Measurements from ENCODE around the gene NEK6.

The NEK6 gene

DNA sequence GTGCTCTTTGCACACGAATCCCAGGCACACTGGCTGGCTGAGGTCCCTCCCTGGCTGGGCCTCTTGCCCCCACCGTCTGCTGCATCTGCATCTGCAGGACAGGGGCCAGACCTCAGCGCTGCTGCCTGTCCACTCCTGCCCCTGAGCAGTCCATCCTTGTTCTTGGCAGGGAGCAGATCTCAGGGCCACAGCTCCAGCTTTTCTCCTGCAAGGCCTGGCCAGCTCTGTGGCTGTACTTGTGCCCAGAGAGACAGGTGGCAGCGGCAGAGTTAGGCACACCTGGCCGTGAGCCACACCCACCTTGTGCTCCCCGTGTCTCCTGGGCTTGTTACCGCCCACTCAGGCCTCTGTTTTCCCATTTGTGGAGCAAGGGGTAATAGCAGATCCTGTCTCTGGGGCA, 13.9 kb downstream of the NEK6 start:
- H3K36me3 Mint-ChIP-seq (ENCODE audit: low read depth) = peaks cover 3% of the 10 kb centered on the region
- no peak overlapping the region for H3K4me3 Mint-ChIP-seq
- H3K4me1 Mint-ChIP-seq (ENCODE audit: low read depth) = no peaks in the 10 kb centered on the region
- DNase-seq (ENCODE audit: low spot score) = no peak
- no peaks in the 10 kb centered on the region for H3K9me3 Mint-ChIP-seq
- no peak overlapping the region for H3K27ac Mint-ChIP-seq
- H3K27me3 Mint-ChIP-seq (ENCODE audit: low read depth) = no peaks in the 10 kb centered on the region

DNA sequence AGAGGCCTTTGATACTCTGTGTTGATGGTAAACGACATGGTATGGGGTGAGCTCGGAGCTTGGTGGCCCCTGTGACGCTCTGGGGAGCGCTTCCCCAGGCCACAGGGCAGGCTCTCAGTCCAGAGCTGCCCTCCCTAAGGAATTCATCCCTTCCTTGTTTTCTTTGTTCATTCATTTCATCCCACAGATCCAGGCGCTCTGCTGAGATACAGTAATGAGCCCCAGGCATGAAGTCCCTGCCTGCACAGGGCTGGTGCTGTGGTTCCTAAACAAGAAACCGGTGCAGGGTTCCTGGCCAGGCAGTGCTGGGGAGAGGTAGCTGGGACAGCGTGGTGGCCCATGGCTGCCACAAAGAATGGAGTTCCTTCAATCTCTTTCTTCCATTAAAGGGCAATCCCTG, 14.4 kb downstream of the NEK6 start:
- DNase-seq (ENCODE audit: low spot score) = no peak
- Mint-ChIP-seq H3K36me3 (ENCODE audit: low read depth) (peaks cover 3% of the 10 kb centered on the region), H3K4me1 (ENCODE audit: low read depth) (no peaks in the 10 kb centered on the region), H3K9me3 (no peaks in the 10 kb centered on the region), H3K4me3 (no peak overlapping the region), H3K27me3 (ENCODE audit: low read depth) (no peaks in the 10 kb centered on the region), H3K27ac (no peak overlapping the region)

GRCh38 chr9:124272979-124273378, 15.2 kb downstream of the NEK6 start:
- H3K4me3 Mint-ChIP-seq = no peak overlapping the region
- H3K27ac Mint-ChIP-seq = no peak overlapping the region
- DNase-seq (ENCODE audit: low spot score) = no peak
- H3K4me1 Mint-ChIP-seq (ENCODE audit: low read depth) = peaks cover 3% of the 10 kb centered on the region
- peaks cover 3% of the 10 kb centered on the region for H3K36me3 Mint-ChIP-seq (ENCODE audit: low read depth)
- no peaks in the 10 kb centered on the region for H3K9me3 Mint-ChIP-seq
- no peaks in the 10 kb centered on the region for H3K27me3 Mint-ChIP-seq (ENCODE audit: low read depth)

DNA sequence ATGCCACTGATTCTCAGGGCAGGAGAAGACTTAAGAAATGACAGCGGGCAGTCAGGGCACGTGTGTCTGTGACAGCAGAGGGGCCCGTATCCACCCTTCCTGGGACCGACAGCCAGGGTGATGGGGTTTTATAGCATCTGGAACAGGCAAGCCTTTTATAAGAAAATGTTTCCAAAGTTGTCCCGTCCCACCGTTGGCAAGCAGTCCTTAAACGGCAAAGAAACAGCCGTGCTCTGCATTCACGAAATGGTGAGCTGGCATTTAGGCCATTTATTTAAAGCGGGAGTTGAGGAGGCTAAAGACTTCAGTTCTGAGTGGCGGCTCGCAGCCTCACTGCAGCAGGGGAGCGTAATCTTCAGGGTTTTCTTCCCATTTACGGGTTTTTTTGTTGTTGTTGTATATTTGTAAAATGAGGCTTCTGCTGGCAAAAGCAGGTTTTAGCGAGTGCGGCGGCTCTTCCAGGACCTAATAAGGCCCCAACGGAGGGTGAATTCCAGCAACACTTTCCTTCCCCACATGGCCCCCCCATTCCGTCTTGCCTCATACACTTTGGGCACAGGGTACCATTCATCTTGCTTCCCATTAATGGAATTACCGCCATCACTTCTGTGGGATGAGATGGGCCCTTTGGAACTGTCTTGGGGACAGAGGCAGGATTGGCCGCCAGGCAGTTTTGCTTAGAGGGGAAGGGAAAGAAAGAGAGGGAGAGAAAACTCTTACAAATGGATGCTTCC, 15.8 kb downstream of the NEK6 start:
- H3K9me3 Mint-ChIP-seq = no peaks in the 10 kb centered on the region
- no peaks in the 10 kb centered on the region for H3K27me3 Mint-ChIP-seq (ENCODE audit: low read depth)
- no peak overlapping the region for H3K27ac Mint-ChIP-seq
- no peak for DNase-seq (ENCODE audit: low spot score)
- peaks cover 7% of the 10 kb centered on the region for H3K4me1 Mint-ChIP-seq (ENCODE audit: low read depth)
- H3K4me3 Mint-ChIP-seq = no peak overlapping the region
- peaks cover 3% of the 10 kb centered on the region for H3K36me3 Mint-ChIP-seq (ENCODE audit: low read depth)

DNA sequence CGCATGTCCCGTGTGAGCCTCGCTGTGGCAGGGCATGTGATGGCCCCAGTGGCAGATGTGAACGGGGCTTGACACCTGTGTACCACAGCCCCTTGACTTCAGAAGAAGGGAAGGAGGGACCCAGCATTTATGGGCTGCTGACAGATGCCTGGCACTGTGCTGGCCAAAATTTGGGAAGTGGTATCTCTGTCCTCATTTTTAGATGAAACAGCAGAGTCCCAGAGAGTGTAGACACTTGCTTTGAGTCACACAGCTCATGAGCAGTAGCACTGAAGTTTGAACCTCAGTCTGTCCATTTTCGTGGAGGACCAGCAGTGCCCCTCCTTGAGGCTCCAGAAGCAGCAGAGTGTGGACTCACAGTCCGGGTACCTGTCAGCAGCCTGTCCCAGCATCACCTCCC, 16.5 kb downstream of the NEK6 start:
- no peak overlapping the region for H3K4me3 Mint-ChIP-seq
- peaks cover 7% of the 10 kb centered on the region for H3K4me1 Mint-ChIP-seq (ENCODE audit: low read depth)
- no peaks in the 10 kb centered on the region for H3K9me3 Mint-ChIP-seq
- no peaks in the 10 kb centered on the region for H3K27me3 Mint-ChIP-seq (ENCODE audit: low read depth)
- H3K27ac Mint-ChIP-seq = no peak overlapping the region
- no peak for DNase-seq (ENCODE audit: low spot score)
- H3K36me3 Mint-ChIP-seq (ENCODE audit: low read depth) = peaks cover 3% of the 10 kb centered on the region

DNA sequence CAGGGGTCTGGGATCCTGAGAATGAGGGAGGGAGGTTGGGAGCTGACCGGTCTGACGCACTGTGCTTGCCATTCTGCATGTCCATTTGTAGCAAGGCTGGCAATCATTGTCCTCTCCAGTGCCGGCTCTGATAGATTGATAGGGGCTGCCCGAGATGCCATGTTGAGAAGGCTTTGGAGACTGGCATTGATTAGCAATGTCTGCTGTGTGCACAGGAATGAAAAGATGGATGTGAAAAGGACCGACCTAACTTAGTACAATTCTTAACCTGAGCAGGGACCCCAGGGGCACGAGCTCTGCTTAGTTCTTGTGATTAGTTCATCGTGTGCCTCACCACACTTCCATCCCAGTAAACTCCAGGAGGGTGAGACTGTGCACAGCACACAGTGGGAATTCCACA, 17.0 kb downstream of the NEK6 start:
- no peak overlapping the region for H3K27ac Mint-ChIP-seq
- peaks cover 7% of the 10 kb centered on the region for H3K4me1 Mint-ChIP-seq (ENCODE audit: low read depth)
- H3K27me3 Mint-ChIP-seq (ENCODE audit: low read depth) = no peaks in the 10 kb centered on the region
- no peaks in the 10 kb centered on the region for H3K9me3 Mint-ChIP-seq
- peaks cover 3% of the 10 kb centered on the region for H3K36me3 Mint-ChIP-seq (ENCODE audit: low read depth)
- H3K4me3 Mint-ChIP-seq = no peak overlapping the region
- DNase-seq (ENCODE audit: low spot score) = no peak

DNA sequence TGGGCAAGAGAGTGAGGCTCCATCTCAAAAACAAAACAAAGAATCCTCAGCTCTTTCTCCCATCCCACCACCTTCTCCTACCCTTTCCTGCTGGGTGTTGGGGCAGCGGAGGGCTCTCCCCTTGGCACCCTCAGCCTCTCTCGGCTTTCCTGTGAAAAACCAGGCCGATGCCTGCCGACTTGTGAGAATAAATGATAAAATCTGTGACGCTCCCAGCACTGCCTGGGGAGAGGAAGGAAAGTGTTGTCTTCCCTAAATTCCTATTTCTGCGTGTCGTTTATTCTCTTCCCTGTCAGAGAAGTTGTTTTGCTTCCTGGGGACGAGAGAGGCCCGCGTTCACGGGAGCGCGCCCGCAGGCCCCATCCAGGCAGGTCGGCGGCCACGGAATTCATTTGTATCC, 19.7 kb downstream of the NEK6 start:
- Mint-ChIP-seq H3K36me3 (ENCODE audit: low read depth) (peaks cover 2% of the 10 kb centered on the region), H3K9me3 (no peaks in the 10 kb centered on the region), H3K4me1 (ENCODE audit: low read depth) (peaks cover 7% of the 10 kb centered on the region), H3K27ac (no peak overlapping the region), H3K27me3 (ENCODE audit: low read depth) (no peaks in the 10 kb centered on the region), H3K4me3 (no peak overlapping the region)
- no peak for DNase-seq (ENCODE audit: low spot score)

- Mint-ChIP-seq H3K27me3 (ENCODE audit: low read depth) (no peaks in the 10 kb centered on the region), H3K36me3 (ENCODE audit: low read depth) (peaks cover 2% of the 10 kb centered on the region), H3K9me3 (no peaks in the 10 kb centered on the region), H3K27ac (no peak overlapping the region), H3K4me3 (no peak overlapping the region), H3K4me1 (ENCODE audit: low read depth) (peaks cover 7% of the 10 kb centered on the region)
- no peak for DNase-seq (ENCODE audit: low spot score)
Measured at GRCh38 chr9:124278054-124278540, 20.3 kb downstream of the NEK6 start.

GRCh38 chr9:124279531-124280175, 21.9 kb downstream of the NEK6 start:
- no peak overlapping the region for H3K4me3 Mint-ChIP-seq
- H3K4me1 Mint-ChIP-seq (ENCODE audit: low read depth) = peaks cover 10% of the 10 kb centered on the region
- no peaks in the 10 kb centered on the region for H3K27me3 Mint-ChIP-seq (ENCODE audit: low read depth)
- peaks cover 2% of the 10 kb centered on the region for H3K36me3 Mint-ChIP-seq (ENCODE audit: low read depth)
- H3K27ac Mint-ChIP-seq = no peak overlapping the region
- no peaks in the 10 kb centered on the region for H3K9me3 Mint-ChIP-seq
- DNase-seq (ENCODE audit: low spot score) = no peak

- no peak for DNase-seq (ENCODE audit: low spot score)
- Mint-ChIP-seq H3K27ac (no peak overlapping the region), H3K36me3 (ENCODE audit: low read depth) (no peaks in the 10 kb centered on the region), H3K27me3 (ENCODE audit: low read depth) (no peaks in the 10 kb centered on the region), H3K4me3 (no peak overlapping the region), H3K9me3 (no peaks in the 10 kb centered on the region), H3K4me1 (ENCODE audit: low read depth) (peaks cover 14% of the 10 kb centered on the region)
Measured at GRCh38 chr9:124280176-124280691, 22.5 kb downstream of the NEK6 start.

DNA sequence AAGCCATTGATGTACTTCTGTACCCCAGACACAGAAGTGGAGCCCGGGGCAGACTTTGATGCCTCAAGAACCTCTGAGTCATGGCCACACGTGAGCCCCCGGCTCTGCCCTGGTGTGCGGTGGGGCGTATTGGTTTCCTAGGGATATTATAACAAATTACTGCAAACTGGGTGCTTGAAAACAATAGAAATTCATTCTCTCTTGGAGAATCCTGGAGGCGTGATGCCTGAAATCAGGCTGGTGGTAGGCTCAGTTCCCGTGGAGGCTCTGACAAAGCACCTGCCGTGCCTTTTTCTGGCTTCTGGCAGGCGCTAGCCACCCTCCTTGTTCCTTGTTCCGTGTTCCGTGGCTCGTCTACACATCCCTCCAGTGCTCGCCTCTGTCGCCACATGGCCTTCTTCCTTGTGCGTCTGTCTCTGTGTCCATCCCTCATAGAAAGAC, 24.2 kb downstream of the NEK6 start:
- no peak for DNase-seq (ENCODE audit: low spot score)
- Mint-ChIP-seq H3K4me3 (no peak overlapping the region), H3K27ac (no peak overlapping the region), H3K9me3 (no peaks in the 10 kb centered on the region), H3K36me3 (ENCODE audit: low read depth) (no peaks in the 10 kb centered on the region), H3K27me3 (ENCODE audit: low read depth) (no peaks in the 10 kb centered on the region), H3K4me1 (ENCODE audit: low read depth) (peaks cover 30% of the 10 kb centered on the region)

DNA sequence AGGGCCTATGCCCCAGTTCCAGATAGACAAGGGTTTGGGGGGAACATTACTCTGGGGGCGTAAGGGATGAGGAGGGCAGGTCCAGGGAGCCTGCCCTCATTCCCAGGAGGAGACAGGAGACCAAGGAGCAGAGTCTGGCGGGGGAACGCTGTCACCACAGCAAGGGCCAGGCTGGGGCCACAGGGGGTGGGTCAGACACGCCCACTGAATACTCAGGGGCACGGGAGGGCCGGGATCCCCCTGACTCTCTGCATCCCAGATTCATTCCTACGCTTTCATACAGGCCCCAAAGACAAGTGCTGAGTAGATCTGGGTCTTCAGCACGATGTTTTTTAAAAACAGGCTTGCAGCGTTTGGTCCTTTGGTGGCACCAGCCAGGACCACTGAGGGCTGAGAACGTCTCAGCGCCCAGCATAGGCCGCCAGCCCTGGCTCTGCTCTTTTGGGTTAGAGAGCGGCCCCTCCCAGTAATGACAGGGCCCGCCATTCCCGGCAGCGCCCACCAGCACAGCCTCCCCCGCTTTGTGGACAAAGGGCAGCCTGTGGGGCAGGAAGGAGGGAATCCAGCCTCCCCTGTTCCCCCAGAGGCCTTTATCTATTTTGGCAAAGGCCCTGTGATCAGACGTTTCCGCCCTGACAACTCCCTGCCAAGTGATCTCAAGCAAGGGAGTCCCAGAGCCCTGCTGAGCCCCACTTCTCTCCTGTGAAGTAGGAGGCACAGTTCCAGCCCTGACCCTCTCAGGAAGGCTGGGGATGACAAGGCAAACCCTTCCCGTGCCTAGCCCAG, 24.9 kb downstream of the NEK6 start:
- Mint-ChIP-seq H3K36me3 (ENCODE audit: low read depth) (peaks cover 4% of the 10 kb centered on the region), H3K9me3 (no peaks in the 10 kb centered on the region), H3K4me3 (no peak overlapping the region), H3K4me1 (ENCODE audit: low read depth) (peaks cover 37% of the 10 kb centered on the region), H3K27ac (no peak overlapping the region), H3K27me3 (ENCODE audit: low read depth) (no peaks in the 10 kb centered on the region)
- no peak for DNase-seq (ENCODE audit: low spot score)

GRCh38 chr9:124283228-124283814, 25.6 kb downstream of the NEK6 start:
- Mint-ChIP-seq H3K4me3 (no peak overlapping the region), H3K27ac (no peak overlapping the region), H3K9me3 (no peaks in the 10 kb centered on the region), H3K4me1 (ENCODE audit: low read depth) (peaks cover 30% of the 10 kb centered on the region), H3K27me3 (ENCODE audit: low read depth) (no peaks in the 10 kb centered on the region), H3K36me3 (ENCODE audit: low read depth) (peaks cover 5% of the 10 kb centered on the region)
- no peak for DNase-seq (ENCODE audit: low spot score)
